Measurements from ENCODE around the gene USP34. TPM values are rescaled to one million over a fixed set of nuclear protein-coding genes. Genes with fewer than 3 reads are reported as not detected.

The USP34 gene, protein sequence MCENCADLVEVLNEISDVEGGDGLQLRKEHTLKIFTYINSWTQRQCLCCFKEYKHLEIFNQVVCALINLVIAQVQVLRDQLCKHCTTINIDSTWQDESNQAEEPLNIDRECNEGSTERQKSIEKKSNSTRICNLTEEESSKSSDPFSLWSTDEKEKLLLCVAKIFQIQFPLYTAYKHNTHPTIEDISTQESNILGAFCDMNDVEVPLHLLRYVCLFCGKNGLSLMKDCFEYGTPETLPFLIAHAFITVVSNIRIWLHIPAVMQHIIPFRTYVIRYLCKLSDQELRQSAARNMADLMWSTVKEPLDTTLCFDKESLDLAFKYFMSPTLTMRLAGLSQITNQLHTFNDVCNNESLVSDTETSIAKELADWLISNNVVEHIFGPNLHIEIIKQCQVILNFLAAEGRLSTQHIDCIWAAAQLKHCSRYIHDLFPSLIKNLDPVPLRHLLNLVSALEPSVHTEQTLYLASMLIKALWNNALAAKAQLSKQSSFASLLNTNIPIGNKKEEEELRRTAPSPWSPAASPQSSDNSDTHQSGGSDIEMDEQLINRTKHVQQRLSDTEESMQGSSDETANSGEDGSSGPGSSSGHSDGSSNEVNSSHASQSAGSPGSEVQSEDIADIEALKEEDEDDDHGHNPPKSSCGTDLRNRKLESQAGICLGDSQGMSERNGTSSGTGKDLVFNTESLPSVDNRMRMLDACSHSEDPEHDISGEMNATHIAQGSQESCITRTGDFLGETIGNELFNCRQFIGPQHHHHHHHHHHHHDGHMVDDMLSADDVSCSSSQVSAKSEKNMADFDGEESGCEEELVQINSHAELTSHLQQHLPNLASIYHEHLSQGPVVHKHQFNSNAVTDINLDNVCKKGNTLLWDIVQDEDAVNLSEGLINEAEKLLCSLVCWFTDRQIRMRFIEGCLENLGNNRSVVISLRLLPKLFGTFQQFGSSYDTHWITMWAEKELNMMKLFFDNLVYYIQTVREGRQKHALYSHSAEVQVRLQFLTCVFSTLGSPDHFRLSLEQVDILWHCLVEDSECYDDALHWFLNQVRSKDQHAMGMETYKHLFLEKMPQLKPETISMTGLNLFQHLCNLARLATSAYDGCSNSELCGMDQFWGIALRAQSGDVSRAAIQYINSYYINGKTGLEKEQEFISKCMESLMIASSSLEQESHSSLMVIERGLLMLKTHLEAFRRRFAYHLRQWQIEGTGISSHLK (N-terminal part only)
- total RNA-seq (2021; ENCODE audit: unreplicated experiment) (91.4 TPM), Bru-seq, nascent RNA (percentile 94 among the genes with signal in this experiment), BruChase-seq, experiment 1, labeled RNA remaining after a 2-hour chase (percentile 91 among the genes with signal in this experiment), BruChase-seq, experiment 2, labeled RNA remaining after a 6-hour chase (percentile 92 among the genes with signal in this experiment)
- 37.1 TPM for polyA plus RNA-seq (2012; ENCODE audit: insufficient read length)
- long read RNA-seq, full-length matches to known transcripts, result 2 of 60 reads
- long read RNA-seq, partial matches to known transcripts, result 27 of 60 reads
- long read RNA-seq, other reads (novel, unspliced or antisense), result 31 of 60 reads

GRCh38 chr2:61470965-61471904 lies at the start of gene USP34:
Gene USP34 (minus strand): TSS chr2:61471087. CDS start chr2:61470692, 395 bp downstream.
- intact Hi-C loops (cut with micrococcal nuclease; ENCODE audit: unreplicated experiment), result no loop called here
- Histone ChIP-seq H3K27me3 (ENCODE audit: control insufficient read depth, insufficient read depth, low read length) (no peaks in the 10 kb centered on the region), H3K9me3 (ENCODE audit: control insufficient read depth, insufficient read depth, low read depth, low read length) (no peaks in the 10 kb centered on the region), H3K27ac (ENCODE audit: low read length) (peak within 1 kb of the TSS; percentile 97), H3K36me3 (ENCODE audit: control insufficient read depth, insufficient read depth, low read length) (no peaks in the 10 kb centered on the region; the same call in 1 of the 2 replicates), H3K4me3 (ENCODE audit: low read depth in 2 of 2, low read length in 2 of 2) (peak within 1 kb of the TSS; percentile 86 to 95), H3K4me1 (ENCODE audit: control insufficient read depth, insufficient read depth, low read length) (peaks cover 9% of the 10 kb centered on the region)
- POLR2A ChIA-PET, result interaction anchor here (0.6 kb wide), 1 partner anchor 113 kb away, joined by 11 read pairs; no protein-coding TSS in a partner anchor
- CTCF ChIA-PET, result no interaction called here
- BruUV-seq (replicated peaks), result TSS peak; percentile 90
- TF ChIP-seq TCF7L2 (IDR thresholded peaks at IDR 0.05; ENCODE audit: low read depth, low read length), result no peak; the same call in 1 of the 2 replicates
- TF ChIP-seq, protein P1, sequence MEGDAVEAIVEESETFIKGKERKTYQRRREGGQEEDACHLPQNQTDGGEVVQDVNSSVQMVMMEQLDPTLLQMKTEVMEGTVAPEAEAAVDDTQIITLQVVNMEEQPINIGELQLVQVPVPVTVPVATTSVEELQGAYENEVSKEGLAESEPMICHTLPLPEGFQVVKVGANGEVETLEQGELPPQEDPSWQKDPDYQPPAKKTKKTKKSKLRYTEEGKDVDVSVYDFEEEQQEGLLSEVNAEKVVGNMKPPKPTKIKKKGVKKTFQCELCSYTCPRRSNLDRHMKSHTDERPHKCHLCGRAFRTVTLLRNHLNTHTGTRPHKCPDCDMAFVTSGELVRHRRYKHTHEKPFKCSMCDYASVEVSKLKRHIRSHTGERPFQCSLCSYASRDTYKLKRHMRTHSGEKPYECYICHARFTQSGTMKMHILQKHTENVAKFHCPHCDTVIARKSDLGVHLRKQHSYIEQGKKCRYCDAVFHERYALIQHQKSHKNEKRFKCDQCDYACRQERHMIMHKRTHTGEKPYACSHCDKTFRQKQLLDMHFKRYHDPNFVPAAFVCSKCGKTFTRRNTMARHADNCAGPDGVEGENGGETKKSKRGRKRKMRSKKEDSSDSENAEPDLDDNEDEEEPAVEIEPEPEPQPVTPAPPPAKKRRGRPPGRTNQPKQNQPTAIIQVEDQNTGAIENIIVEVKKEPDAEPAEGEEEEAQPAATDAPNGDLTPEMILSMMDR (IDR thresholded peaks at IDR 0.05), result no peak
- peak; percentile 83 for TF ChIP-seq POLR2AphosphoS5 (IDR thresholded peaks at IDR 0.05; ENCODE audit: low read depth, low read length)
- TF ChIP-seq SIN3A (IDR thresholded peaks at IDR 0.05; ENCODE audit: borderline replicate concordance, insufficient read depth, low read depth, low read length), result no peak
- TF ChIP-seq, protein P2, sequence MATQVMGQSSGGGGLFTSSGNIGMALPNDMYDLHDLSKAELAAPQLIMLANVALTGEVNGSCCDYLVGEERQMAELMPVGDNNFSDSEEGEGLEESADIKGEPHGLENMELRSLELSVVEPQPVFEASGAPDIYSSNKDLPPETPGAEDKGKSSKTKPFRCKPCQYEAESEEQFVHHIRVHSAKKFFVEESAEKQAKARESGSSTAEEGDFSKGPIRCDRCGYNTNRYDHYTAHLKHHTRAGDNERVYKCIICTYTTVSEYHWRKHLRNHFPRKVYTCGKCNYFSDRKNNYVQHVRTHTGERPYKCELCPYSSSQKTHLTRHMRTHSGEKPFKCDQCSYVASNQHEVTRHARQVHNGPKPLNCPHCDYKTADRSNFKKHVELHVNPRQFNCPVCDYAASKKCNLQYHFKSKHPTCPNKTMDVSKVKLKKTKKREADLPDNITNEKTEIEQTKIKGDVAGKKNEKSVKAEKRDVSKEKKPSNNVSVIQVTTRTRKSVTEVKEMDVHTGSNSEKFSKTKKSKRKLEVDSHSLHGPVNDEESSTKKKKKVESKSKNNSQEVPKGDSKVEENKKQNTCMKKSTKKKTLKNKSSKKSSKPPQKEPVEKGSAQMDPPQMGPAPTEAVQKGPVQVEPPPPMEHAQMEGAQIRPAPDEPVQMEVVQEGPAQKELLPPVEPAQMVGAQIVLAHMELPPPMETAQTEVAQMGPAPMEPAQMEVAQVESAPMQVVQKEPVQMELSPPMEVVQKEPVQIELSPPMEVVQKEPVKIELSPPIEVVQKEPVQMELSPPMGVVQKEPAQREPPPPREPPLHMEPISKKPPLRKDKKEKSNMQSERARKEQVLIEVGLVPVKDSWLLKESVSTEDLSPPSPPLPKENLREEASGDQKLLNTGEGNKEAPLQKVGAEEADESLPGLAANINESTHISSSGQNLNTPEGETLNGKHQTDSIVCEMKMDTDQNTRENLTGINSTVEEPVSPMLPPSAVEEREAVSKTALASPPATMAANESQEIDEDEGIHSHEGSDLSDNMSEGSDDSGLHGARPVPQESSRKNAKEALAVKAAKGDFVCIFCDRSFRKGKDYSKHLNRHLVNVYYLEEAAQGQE (IDR thresholded peaks at IDR 0.05; ENCODE audit: insufficient read depth in 1 of 2, low read depth in 2 of 2, low read length in 1 of 2), result no peak
- ATAC-seq (peak; percentile 92), DNase-seq (ENCODE audit: low read depth, low spot score) (peak; percentile 59)
- in situ Hi-C loops (cut with HindIII; ENCODE audit: low pct_unique_long_range_greater_than_20kb, low sequenced_read_pairs), result no loop called here
